ENCODE data around the gene ZNF407.
A peak's percentile ranks its signal among the peaks of the same experiment; 100 is the strongest.

The ZNF407 gene

DNA sequence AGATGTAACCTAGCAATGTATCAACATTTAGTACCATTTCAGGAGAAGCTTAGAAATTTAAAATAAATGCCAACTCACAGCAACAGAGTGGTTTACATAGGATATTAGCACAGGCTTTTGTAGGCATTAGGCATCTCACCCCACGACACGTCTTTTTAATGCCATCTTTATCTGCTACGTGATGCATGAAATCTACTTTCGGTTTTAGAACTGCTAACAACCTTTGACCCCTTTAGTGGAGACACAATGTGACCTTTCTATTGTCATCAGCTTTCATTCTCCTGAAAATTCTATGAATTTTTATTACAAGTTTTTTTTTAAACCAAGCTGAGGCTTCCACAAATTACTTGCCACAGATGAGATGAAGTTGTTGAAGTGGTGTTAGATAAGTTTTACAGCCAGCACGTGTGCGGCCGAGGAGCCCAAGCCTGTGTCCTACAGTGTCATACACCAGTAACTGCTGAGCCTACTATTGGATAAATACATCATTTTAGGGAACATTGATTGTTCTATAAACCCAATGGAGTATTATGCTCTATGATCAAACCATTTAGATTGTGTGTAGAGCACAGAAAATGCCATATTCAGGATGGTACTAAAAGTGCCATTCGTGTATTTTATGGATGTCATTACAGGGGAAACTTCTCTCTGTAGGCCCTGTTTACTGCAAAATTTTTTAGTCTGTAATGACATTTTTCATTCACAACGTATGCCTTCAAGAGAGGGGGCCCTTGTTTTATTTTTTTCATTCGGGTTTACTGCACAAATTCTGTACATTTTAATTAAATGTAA lies 459.7 kb downstream of the ZNF407 start:
- no peak for DNase-seq (ENCODE audit: low read depth)

DNA sequence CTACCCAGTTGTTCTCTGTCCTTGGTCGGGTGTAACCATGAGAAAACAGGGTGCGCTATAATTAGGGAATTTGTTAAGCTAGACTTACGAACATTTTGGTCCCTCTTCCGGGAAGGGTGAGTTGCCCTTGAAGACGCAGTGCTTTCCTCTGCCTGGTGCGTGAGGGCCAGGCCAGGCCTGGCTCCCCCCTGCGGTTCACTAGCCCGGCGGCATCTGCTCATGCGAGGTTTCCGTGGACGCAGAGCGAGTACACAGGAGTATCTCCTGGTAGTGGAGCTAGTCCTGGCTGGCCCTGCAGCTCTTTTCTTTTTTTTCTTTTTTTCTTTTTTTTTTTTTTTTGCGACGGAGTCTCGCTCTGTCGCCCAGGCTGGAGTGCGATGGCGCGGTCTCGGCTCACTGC lies 462.5 kb downstream of the ZNF407 start:
- no peak for DNase-seq (ENCODE audit: low read depth)

DNA sequence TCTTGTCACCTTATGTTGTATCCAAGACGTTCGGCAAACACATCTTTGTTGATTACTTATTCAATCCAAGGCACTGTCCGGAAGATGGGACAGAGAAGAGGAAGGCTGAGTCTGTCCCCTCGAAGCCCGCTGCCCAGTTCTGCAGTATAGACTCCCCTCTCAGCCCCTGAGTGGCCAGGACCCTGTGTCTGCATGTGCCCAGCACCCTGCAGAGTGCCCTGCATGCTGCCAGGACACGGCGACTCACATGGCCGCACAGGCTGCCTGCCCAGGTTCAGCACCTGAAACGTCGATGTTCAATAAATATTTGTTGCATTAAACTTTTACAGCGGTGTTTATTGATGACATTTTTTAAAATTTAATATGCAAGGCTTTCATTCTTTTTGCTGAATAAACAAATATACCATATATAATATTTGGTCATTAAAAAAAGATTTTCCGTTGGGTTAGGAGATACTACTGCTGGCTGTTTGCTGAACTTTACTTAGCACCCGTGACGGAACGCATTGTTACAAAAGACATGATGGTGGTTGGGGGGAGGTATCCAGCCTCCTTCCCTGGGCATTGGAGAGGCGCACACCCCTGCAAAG lies 464.7 kb downstream of the ZNF407 start:
- DNase-seq (ENCODE audit: low read depth): no peak

DNA sequence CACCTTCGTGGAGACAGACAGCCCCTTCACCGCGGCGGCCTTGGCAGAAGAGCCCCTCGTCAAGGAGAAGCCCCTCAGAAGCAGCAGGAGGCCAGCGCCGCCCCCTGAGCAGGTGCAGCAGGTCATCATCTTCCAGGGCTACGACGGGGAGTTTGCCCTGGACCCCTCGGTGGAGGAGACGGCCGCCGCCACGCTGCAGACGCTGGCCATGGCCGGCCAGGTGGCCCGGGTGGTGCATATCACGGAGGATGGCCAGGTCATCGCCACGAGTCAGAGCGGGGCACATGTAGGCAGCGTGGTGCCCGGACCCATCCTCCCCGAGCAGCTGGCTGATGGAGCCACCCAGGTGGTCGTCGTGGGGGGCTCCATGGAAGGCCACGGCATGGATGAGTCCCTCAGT lies 465.5 kb downstream of the ZNF407 start:
- no peak for DNase-seq (ENCODE audit: low read depth)

DNA sequence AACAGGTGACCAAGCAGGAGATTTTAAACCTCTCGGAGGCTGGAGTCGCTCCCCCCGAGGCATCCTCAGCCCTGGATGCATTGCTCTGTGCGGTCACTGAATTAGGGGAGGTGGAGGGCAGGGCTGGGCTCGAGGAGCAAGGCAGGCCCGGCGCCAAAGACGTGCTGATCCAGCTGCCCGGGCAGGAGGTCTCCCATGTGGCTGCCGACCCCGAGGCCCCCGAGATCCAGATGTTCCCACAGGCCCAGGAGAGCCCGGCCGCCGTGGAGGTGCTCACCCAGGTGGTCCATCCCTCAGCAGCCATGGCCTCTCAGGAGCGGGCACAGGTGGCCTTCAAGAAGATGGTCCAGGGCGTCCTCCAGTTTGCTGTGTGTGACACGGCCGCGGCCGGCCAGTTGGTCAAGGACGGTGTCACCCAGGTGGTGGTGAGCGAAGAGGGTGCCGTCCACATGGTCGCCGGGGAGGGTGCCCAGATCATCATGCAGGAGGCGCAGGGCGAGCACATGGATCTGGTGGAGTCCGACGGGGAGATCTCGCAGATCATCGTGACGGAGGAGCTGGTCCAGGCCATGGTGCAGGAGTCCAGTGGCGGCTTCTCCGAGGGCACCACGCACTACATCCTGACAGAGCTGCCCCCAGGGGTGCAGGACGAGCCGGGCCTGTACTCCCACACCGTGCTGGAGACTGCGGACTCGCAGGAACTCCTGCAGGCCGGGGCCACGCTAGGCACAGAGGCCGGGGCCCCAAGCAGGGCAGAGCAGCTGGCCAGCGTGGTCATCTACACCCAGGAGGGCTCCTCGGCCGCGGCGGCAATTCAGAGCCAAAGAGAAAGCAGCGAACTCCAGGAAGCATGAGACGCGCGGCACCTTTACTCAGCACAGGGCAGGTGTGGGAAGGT lies 466.2 kb downstream of the ZNF407 start:
- DNase-seq (ENCODE audit: low read depth): no peak

DNA sequence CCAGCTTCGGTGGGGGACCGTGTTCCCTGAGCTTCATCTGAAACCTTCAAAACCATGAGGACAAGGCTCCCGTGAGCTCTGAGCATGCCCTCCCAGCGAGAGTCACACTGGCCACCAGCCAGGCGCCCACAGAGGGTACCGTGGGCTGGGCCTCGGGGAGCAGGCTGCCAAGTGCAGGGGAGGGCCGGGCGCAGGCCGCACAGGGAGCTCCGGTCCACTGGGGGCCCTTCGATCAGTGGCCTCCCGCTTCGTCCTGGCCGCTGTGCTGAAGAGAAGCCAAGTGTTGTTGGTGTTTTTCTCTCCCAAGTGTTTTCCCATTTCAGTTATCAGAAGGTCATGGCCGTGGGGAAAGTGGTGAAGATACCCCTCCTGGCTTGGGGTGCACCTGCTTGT lies 466.8 kb downstream of the ZNF407 start:
- no peak for DNase-seq (ENCODE audit: low read depth)

DNA sequence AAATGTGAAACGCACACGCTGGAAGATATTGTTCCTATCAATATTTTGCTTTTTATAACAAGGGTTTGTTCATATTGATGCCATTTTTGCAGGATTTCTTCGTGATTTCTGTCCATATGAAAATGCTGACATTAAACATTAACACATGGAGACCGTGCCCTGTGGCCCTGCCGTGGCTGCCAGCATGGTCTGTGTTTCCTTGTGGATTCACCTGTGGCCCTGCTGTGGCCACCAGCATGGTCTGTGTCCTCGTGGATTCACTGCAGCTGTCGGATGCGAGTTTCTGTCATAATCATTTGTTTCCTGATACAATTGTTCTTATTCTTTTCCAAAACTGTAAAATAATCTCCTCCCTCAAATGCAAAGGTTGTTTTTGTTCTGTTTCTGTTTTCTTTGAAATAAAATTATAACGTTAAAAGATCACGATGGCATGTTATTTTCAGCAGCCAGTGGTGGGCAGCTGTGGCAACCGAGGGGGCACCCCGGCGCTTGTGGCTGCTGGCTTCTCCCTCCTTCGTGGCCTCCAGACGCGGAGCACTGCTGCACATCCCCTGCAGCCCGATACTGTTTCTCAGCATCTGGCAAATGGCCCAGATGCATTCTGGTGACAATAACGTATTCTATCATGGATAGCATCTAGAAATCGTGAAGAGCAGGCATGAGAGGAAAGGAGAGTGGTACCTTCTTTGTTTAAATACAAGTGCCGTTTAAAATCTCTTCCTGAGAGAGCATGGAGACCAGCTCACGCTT lies 467.8 kb downstream of the ZNF407 start:
- no peak for DNase-seq (ENCODE audit: low read depth)

DNA sequence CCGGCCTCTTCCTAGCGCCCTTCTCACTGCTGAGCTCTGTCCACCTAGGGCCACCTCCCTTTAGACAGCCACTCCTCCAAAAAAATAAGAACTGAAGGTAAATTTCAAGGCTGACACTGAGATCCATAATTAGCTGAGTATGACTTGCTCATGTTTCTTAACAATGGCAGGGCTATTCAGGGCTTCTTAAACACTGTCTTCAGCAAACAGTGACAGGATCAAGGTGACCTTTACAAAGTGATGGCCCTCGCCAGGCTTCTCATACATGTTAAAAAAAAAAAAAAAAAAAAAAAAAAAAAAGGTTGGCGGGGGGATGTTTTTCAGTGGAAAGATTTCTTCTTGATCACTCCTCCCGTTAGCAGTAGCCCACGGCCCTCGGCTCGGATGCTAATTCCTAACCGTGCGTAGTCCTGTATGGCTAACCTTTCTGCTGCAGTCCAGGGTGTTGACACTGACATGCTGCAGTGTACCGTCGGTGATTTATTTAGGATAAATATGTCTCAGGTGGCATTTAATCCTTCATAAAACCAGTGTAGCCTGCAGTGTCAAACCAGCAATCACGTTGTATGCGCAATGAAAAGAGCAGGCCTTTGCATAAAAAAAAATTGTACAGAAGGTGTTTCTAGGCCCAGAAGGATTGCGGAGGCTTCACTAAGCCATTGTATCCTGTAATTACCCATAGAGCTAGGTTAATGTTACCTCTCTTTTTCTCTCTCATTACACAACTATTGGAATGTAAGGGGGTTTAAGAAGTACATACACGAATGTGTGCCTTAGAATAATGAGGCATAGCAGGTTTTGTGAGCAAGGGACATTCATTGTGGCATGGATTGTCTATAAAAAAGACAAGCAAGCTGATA lies 468.6 kb downstream of the ZNF407 start:
- no peak for DNase-seq (ENCODE audit: low read depth)

DNA sequence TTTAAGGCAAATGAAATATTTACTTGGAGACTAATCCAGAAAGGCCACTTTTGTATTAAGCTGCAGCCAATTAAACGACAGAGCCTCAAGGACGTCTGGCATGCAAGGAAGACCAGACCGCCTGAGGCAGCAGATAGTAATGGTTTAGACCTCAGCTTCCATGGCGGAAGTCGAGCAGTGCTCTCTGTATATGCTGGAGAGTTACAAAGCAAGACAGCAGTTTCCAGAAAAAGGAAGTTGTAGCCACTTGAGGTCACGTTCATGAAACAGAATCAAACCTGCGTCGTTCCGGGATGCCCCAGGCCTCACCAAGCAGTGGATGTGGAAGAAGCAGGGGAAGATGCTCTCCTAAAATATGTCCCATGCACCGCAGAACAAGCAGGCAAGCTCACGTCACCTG lies 469.3 kb downstream of the ZNF407 start:
- no peak for DNase-seq (ENCODE audit: low read depth)

DNA sequence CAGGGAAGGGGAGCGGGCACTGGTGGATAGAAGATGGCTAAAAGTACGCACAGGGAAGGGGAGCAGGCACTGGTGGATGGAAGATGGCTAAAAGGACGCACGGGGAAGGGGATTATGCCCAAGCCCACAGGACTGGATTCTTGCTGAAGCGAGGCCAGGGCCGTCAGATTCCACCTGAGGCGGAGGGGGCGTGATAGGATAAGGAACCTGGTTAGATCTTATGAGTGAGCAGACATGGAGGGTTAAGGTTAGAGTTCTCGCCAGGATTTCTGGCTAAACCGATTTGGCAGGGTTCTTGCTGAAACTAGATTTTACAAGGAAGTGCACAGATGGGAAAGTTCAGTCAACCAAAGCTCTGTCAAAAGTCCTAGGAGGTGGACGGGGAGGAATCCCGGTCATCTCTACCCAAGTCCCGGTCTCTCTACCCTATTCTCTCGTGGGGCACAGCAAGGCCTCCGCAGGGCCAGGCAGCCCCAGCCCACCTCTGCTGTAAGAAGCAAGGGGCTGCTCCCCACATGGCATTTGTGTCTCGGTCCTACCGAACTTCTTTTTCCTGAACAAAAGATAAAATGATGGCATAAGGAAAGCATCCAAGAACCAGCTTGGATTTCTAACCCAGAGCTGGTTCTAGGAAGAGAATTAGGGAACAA lies 470.5 kb downstream of the ZNF407 start:
- no peak for DNase-seq (ENCODE audit: low read depth)

DNA sequence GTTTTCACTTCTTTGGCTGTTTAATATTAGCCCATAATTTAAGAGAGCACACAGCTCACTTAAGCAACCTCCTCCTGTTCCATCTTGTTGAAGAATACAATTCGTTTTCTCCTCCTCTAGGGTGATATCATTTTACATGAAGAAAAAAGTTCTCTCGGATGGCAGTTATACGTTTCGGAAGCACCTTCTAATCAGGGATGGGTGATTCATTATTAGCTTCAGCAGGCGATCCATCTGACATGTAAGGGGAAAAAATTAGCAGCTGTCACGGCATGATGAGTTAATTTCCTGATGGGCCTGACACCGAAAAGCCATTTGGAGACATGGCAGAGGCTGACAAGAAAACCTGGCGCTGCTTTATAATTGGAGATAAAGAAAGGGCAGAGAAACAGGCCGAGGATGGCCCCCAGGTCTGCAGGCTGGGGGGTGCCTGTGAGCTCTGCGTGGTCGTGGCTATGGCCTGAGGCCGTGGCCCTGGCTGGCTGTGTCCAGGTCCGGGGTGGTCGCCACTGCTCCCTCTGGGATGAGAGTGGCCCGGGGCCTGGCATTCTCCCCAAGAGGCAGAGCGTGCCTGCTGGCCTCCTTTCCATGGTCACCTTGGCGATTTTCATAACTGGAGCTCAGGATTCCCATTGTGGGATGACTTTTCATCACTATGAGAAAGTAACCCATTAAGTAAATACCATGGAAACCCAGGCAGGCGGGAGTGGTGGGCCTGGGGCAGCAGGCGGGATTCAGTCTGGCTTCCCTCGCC lies 471.2 kb downstream of the ZNF407 start:
- no peak for DNase-seq (ENCODE audit: low read depth)

DNA sequence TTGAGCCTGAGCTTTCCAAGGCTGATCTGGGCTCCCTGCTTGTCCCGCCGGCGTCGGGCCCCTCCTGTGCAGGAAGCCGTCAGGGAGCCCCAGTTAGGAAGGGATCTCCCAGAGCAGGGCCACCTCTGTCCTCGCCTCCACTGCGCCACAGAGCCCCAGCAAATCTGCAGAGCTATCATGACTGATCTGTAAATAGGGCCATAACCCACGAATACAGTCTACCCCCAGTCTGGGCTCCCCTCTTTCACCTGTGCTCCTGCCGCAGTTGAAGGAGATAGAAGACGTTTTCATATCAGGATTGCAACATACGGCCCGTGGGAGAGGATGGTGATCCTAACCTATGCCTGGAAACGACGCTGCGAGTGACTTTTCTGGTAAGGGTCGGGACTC lies 472.6 kb downstream of the ZNF407 start:
- DNase-seq (ENCODE audit: low read depth): no peak

DNA sequence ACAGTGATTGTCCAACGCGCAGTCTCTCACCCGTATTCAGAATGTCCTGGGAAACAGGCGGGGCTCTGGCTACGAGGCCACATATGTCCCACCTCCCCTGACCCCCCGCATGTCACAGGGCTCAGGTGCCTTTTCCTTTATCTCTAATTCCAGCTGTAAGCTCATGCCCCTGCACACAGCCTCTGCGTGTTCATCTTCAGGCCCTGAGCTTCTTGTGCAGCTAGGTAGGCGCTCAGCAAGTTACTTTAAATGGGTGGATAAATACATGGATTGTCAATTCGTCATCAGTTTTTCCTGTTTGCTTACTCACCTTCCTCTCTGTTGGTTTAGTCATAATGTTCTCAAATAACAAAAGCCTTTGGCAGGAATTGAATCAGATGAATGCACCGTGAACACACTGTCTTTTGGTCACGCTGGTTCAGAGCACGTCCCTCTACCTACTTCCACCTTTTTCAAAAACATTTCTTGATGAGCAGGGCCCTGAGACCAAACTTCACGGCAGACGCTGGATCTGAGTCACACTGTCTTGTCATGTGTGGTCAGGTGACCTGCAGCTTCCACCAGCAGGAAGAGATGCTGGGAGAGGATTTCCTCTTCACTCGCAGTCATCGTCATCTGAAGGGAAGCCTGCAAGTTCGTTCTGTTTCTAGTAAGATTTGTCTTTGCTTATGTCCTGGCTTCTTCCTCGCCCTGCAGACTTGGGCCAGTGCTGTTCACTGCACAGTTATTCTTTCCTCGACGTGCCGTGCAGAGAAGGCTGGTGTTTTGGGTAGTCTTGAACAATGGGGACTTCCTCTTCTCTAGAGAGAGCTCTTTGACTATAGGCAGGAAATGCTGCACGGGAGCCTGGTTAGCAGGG lies 473.2 kb downstream of the ZNF407 start:
- peak; percentile 40 for DNase-seq (ENCODE audit: low read depth)

DNA sequence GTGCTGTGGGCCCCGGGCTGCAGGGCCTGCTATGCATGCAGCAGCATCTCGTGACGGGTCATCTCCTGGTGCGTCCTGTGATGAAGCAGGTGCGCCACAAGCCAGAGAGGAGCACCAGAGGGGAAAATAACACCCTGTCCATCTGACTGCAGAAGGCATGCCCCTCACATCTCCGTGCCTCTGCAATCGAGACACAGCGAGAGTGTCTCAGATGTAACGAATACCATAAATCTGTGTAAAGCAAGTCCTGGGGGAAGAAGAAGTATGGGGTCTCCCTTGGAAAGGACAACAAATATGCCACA lies 473.8 kb downstream of the ZNF407 start:
- DNase-seq (ENCODE audit: low read depth): no peak

DNA sequence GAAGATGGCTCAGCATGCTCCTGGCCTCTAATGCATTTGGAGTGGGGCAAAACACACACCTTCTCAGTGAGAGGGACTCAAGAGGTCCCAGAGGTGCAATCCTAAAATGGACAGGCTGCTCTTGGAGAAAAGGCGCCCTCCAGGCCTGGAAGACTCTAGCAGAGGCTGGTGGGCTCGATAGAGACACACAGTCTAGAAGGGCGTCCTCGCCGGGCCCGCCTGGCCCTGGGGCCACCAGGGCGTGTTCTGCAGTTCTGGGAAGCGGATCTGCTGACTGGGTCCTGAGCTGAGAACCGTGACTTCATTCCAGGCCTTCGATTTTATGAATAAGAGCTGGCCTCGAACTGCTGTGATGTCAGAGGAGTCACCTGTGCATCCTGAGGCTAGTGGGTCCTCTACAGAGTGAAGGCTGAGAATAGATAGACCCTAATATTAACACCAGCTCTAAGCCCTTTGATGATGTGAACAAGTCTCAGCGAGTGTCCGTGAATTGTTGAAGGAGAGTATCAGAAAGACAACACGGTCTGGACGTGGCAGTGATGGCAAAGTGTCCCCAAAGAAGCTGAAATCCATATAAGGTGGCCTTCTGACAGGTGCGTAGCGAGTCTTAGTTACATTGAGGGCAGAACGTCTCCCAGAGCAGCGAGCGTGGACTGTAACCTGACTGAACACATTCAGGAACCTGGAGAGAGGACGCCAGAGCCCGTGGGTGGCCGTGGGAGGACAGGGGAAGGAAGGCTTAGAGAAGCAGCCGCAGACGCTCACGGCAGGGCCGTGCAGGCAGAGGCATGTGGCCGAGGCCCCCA lies 474.4 kb downstream of the ZNF407 start:
- no peak for DNase-seq (ENCODE audit: low read depth)

DNA sequence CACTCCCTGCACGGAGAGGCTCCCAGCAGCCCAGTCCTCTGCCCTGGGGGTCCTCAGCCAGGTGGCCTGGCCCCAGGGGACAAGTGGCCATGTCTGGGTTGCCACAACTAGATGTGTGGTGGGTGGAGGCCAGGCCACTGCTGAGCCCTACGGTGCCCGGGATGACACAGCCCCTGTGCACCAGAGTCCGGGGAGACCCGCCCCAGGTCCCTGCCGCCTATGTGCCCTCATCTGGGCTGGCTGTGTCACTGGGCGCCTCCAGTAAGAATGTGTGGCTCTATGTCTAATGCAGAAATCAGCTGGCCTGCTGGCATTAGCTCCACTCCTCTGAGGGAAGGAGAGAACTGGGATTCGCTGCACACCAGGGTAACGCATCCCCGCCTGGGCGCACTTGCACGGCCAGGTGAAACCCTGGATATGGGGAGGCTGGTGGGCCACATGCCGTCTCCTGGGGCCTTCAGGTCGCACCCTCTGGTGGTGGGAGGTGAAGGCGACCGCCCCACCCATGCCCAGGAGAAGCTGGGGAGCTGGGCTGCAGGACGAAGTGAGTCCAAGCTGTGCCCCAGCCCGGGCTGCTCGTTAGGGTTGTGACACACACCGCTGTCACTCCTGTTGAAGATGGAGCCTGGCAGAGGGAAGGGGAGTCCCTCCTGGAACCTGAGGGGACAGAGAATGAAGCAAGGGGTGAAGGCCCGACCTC lies 475.2 kb downstream of the ZNF407 start:
- no peak for DNase-seq (ENCODE audit: low read depth)

DNA sequence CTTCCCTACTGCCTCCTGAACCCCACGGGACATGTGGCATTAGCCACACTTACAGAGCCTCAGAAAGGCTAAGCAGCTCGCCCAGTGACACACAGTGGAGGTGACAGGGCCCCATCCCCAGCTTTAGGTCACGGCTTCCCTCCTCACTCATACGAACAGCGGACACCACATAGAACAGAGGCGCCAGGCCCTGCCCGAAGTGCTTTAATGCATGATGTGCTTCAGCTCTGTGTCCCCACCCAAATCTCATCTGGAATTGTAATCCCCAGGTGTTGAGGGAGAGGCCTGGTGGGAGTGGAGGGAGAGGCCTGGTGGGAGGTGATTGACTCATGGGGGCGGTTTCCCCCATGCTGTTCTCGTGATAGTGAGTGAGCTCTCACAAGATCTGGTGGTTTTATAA lies 476.0 kb downstream of the ZNF407 start:
- DNase-seq (ENCODE audit: low read depth): no peak
